Hindlimb muscle (tissue), 1 donor: ENCODE measurements around the gene S100A10. TPM values are rescaled to one million over a fixed set of nuclear protein-coding genes. Genes with fewer than 3 reads are reported as not detected.

Source experiments
- DNase-seq: peaks from one replicate; pipeline ENCODE4 v3.0.0-alpha.2; 2013
- polyA plus RNA-seq: library from polyadenylated mRNA; unstranded; fragments of 120-200 nt; gene quantifications from one replicate; pipeline ENCODE4 v1.2.1, GENCODE V29; 2013; ENCODE audit not compliant: insufficient read length

Gene S100A10, protein sequence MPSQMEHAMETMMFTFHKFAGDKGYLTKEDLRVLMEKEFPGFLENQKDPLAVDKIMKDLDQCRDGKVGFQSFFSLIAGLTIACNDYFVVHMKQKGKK
- polyA plus RNA-seq: 186 TPM

DNA sequence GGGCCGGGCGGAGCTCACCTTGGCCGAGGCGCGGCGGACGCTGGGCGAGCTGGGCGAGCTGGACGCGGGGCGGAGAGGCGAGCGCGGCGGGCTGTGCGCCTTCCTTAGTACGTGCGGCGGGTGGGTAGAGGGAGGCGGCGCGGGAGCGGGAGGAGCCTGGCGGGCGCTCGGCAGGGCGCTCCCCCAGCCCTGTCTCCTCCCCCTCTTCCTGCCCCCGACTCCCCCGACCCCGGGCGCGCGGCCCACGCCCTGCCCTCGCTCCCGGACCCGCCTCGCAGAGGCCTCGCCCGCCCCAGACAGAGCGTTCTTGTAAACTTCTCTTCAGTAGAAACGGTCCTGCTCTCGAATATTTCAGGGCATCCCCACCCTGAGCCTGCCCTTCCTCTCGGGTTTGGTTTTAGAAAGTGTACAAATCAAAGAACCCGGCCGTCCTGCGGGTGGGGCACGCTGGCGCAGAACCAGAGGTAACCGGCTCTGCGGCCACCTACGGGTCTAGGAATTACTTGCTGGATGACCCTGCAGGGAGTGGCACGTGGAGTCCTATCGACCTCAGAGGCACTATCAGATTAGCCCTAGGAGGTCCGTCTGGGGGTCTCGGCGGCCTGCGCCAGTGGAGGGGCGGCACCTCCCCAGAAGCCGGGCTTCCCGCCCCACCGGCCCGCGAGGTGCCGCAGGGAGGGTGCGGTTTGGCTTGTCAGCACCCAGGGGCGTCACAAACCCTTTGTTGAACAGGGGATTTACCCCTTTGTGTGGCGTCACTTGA, at the start of gene S100A10:
S100A10 (minus strand) TSS at position 126 of the 763 bp plus-strand sequence. CDS start 7,629 bp downstream, outside the sequence.
- peak; percentile 84 for DNase-seq

DNA sequence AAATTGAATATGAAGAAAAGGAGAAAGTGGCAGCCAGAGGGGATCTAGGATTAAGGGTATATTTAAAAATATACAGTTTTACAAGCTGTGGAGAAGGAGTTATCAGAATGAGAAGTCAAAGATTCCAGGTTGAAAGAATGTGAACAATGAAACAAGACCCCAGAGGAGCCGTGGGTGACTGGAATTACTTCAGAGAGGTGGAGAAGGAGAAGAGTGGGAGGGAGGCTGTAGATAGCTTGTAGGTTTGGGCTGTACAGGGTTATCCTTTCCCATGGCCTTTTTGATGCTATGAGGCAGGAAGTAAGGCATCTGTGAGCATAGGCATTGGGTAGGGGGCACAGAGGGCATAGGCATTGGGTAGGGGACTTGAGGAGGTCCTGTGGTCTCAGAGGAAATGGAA, 48.4 kb upstream of the S100A10 start:
- no peak for DNase-seq

DNA sequence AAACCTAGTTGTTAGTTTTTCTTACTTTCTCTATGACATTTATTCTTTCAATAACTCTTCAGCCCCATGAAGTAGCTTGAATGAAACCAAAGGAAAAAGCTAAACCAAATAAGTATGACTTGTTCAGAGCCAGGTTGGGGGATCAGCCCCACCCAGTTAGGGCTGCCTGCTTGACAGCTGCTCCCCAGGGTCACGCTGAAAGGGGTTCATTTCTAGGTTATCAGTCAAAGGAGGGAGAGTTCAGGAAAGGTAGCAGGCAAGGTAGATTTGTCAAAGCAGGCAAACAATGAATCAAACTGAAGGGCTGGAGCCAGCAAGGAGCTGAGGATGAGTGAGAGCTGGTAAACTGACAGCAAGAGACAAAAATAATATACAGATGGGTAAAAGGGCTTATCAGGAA, 46.2 kb upstream of the S100A10 start:
- no peak for DNase-seq

- no peak for DNase-seq
These were observed 45.8 kb upstream of the S100A10 start for GRCh38 chr1:152039461-152039860.

DNA sequence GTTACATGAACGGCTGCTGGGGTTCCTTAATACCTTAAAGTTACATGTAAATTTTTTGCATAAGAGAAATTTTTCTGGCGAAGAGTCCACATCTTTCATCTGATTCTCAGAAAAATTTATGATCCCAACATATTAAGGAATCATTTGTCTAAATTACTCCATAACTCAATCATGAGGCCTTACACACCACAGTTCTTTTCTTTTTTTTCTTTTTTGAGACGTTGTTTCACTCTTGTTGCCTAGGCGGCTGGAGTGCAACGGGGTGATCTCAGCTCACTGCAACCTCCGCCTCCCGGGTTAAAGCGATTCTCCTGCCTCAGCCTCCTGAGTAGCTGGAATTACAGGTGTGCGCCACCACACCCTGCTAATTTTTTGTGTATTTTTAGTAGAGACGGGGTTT, 45.2 kb upstream of the S100A10 start:
- no peak for DNase-seq

GRCh38 chr1:152036267-152037216, 42.9 kb upstream of the S100A10 start, which contains the start of gene S100A11:
Gene S100A11, minus strand, starts transcription at chr1:152037004. Its CDS starts 89 bp downstream, at chr1:152036915.
- peak; percentile 88 for DNase-seq

GRCh38 chr1:152035539-152036266, 42.0 kb upstream of the S100A10 start:
- DNase-seq: peak; percentile 43

DNA sequence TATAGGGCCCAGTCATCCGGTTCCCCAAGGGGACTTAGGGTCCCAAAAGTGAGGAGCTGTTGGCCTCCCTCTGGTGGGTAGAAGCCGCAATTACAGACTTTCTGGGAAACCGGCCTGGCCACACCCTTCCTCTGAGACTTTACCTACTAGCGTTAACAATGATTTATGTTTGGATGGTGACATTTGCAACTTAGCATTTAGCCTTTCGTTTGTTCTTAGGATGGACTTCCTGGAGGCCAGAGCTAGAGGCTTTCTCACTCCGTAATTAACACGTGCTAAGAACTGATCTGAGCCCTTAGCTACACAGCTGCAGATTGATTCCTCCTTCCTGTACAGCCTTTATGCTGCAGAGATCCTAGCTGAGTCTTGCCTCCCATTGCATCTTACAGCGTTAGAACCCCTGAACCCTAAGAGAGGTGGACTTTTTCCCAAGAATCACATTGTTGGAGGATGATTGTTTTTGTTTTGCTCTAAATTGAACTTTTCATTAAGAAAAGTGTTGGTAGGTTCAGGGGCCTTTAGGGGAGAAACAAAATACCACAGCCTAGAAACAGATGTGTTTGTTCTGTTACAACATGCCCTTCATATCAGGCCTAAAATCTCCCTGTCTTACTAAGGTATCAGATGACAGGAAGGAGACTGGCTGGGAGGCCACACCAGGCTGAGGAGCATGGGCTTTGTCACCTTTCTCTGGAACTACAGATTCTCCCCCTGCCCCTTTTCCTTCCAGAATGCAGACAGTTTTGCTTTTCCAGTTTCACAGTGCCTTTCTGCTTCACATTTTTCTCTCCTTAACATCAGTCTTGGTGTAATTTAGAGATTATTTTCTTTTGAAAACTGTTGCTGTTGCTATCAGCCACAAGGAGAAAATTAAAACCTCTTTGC, 41.2 kb upstream of the S100A10 start:
- DNase-seq: no peak

DNA sequence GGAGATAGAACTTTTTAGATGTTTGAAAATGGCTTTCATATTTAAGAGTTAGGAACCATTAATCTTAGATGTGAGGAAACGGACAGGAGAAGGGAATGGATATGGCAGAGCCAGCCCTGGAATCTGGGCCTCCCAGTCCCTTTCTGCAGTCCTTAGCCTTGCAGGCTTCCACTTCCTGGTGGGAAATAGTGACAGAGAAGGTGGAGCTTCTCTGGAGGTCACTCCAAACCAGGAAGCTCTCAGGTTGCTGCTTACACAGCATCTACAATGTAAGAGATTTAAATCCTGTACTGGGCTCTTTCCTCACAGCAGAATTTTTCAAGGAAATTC, 40.6 kb upstream of the S100A10 start:
- DNase-seq: no peak

DNA sequence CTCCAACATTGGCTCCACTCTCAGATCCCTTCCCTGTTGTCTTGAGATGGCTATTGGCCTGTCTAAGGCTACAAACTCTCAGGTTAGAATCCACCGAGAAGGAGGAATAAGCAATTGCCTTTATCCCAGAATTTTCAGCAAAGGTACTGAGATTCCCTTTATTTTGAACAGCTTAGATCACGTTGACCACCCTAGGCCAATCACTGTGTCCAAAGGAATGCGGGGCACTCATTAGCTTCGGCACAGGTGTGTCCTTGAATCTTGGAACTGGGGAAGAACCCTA, 36.2 kb upstream of the S100A10 start:
- DNase-seq: no peak

GRCh38 chr1:152029144-152029928, 35.7 kb upstream of the S100A10 start:
- DNase-seq: no peak

DNA sequence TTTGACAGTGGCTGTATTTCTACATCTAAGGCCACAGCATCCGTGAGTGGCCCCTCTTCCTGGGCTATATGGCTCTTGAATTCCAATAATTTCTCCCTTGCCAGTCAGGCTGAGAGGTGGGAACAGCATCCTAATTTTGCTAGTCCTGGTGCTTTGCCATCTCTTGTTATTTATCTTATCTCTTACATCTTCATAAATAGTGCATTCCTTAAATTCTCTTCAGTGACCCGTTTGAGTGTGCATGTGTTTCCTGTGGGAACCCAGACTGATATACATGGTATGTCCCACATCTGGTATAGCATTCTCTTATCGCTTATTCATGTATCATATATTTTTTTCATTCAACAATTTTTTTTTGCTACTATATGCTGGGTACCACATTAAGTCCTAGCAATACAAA, 33.2 kb upstream of the S100A10 start:
- no peak for DNase-seq

GRCh38 chr1:152024223-152024622, 30.6 kb upstream of the S100A10 start:
- no peak for DNase-seq

DNA sequence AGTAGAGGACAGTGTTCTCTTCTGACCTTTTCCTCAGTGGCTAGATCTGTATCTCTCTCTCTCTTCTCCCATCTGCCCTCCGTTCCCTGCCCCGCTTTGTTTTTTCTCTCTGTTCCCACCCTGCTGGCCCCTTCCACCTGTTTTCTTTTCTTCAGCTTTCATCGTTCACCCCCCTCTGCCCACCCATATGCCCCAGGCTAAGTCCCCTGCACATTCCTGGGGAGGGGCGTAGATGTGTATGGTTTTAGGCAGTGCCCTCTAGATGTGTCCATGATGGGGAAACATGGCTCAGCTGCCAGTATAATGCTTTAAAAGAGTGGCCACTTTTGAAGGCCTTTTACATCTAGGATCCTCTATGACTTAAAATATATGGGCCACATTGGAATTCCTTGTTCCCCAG, 29.6 kb upstream of the S100A10 start:
- no peak for DNase-seq

- no peak for DNase-seq
These were observed 28.8 kb upstream of the S100A10 start for GRCh38 chr1:152022474-152022873.

GRCh38 chr1:152021569-152021968, 27.9 kb upstream of the S100A10 start:
- no peak for DNase-seq

DNA sequence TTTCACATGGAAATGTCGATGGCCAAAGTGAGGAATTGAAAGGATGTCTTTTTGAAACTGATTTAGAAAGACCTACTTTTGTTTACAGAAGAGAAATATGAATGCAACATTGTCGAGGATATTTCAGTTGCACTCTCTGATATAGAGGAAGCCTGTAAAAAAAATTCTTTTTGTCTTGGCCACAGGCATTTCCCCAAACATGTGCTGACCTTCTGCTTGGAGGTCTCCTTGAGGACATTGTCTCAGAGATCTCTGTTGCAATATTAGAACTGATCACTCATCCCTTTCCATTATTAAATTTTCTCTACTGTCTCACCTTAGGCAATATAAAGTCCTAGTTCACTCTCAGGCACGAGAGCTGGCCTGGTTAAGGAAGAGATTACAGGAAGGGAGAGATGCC, 27.2 kb upstream of the S100A10 start:
- DNase-seq: no peak

- no peak for DNase-seq
These were observed 24.9 kb upstream of the S100A10 start for GRCh38 chr1:152018537-152018936.

DNA sequence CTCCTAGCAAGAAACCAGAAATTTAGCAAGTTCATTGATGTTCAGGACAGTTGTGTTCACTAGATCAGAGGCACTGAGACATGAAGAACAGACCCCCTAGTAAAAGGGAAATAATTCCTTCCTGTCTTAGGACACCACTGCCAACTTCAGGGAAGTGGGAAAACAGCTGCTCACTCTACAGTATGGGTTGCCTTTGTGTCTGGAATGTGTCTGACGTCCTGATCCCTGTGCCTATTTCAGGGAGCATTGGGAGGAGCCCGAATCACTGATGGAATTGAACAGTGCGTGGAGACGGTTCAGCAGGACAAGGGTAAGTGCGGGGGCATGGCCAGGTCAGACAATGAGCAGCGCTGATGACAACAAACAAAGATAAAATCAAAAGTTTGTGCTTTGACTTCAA, 22.1 kb upstream of the S100A10 start:
- DNase-seq: no peak

GRCh38 chr1:152014943-152015342, 21.3 kb upstream of the S100A10 start:
- DNase-seq: no peak

DNA sequence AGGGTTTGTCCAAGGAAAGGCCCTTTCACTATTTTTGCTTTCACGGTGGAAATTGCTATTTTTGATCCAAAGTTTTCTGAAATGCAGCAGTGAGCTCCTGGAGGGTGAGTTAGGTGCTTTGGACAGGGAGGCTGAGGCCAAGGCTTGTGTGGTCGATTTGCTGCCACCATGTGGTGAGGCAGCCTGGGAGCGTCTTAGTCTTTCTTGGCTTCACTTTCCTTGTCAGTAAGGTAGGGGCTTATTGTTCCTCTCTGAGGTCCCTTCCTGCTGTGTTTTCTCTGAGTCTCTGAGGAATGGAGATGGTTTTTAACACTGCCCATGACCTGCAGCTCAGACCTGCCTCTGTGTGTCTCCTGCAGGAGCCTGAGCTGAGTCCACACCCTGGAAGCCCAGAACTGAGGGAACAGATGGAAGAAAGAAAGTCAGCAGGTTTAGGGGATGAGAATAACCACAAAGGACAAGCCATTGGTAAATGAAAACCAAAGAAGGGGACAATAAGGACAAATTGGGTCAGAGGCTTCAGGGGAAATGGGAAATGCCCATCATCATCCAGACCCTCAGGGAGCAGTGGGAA, 20.1 kb upstream of the S100A10 start:
- DNase-seq: no peak
